NOMO-1 treated with DMSO at 0.1 percent for 48 hours (cell line): ENCODE measurements around the gene RUFY3.
A peak's percentile ranks its signal among the peaks of the same experiment; 100 is the strongest.
"Not testable (repeated sequence)": the region's sequence is repeated elsewhere in the genome, so short reads cannot be mapped to it uniquely, and the experiment has no call there.

Source experiments
- DNase-seq: peaks from one replicate; lab custom pipeline; 2025; ENCODE audit not compliant: unreplicated experiment; lab: John Stamatoyannopoulos, UW

The RUFY3 gene

GRCh38 chr4:70721747-70722146, at the start of gene RUFY3:
RUFY3 (plus strand) TSS chr4:70721964; CDS start chr4:70722574, 610 bp downstream.
- DNase-seq = no peak

- DNase-seq = no peak
Measured at GRCh38 chr4:70674191-70674590, 47.6 kb upstream of the RUFY3 start.

- DNase-seq = no peak
Measured at GRCh38 chr4:70674731-70675130, 47.0 kb upstream of the RUFY3 start.

GRCh38 chr4:70676554-70677090, 45.1 kb upstream of the RUFY3 start:
- DNase-seq = no peak

- no peak for DNase-seq
Measured at GRCh38 chr4:70678383-70678999, 43.3 kb upstream of the RUFY3 start.

- no peak for DNase-seq
Measured at GRCh38 chr4:70680934-70681333, 40.8 kb upstream of the RUFY3 start.

GRCh38 chr4:70681704-70682103, 40.1 kb upstream of the RUFY3 start:
- DNase-seq = no peak

GRCh38 chr4:70682142-70682541, 39.6 kb upstream of the RUFY3 start:
- DNase-seq = not testable (repeated sequence)

GRCh38 chr4:70687392-70687791, 34.4 kb upstream of the RUFY3 start:
- DNase-seq = no peak

- DNase-seq = peak; percentile 98
Measured at GRCh38 chr4:70687821-70688794, 33.7 kb upstream of the RUFY3 start, which contains the start of gene UTP3. UTP3 (plus strand) TSS chr4:70688532; CDS start chr4:70688678, 146 bp downstream.

GRCh38 chr4:70688795-70689231, 33.0 kb upstream of the RUFY3 start:
- DNase-seq = no peak

- DNase-seq = peak; percentile 70
Measured at GRCh38 chr4:70691661-70692060, 30.1 kb upstream of the RUFY3 start.

GRCh38 chr4:70694633-70695032, 27.1 kb upstream of the RUFY3 start:
- not testable (repeated sequence) for DNase-seq

- not testable (repeated sequence) for DNase-seq
Measured at GRCh38 chr4:70698435-70698834, 23.3 kb upstream of the RUFY3 start.

- no peak for DNase-seq
Measured at GRCh38 chr4:70700712-70701111, 21.1 kb upstream of the RUFY3 start.

GRCh38 chr4:70701271-70701670, 20.5 kb upstream of the RUFY3 start:
- DNase-seq = no peak

- DNase-seq = not testable (repeated sequence)
Measured at GRCh38 chr4:70702592-70702991, 19.2 kb upstream of the RUFY3 start.

GRCh38 chr4:70703619-70704214, 18.0 kb upstream of the RUFY3 start:
- no peak for DNase-seq

GRCh38 chr4:70704215-70704930, 17.4 kb upstream of the RUFY3 start:
- peak; percentile 34 for DNase-seq

- no peak for DNase-seq
Measured at GRCh38 chr4:70704931-70705182, 16.9 kb upstream of the RUFY3 start.
